ENCODE data around the gene FBXO24.

The FBXO24 gene

DNA sequence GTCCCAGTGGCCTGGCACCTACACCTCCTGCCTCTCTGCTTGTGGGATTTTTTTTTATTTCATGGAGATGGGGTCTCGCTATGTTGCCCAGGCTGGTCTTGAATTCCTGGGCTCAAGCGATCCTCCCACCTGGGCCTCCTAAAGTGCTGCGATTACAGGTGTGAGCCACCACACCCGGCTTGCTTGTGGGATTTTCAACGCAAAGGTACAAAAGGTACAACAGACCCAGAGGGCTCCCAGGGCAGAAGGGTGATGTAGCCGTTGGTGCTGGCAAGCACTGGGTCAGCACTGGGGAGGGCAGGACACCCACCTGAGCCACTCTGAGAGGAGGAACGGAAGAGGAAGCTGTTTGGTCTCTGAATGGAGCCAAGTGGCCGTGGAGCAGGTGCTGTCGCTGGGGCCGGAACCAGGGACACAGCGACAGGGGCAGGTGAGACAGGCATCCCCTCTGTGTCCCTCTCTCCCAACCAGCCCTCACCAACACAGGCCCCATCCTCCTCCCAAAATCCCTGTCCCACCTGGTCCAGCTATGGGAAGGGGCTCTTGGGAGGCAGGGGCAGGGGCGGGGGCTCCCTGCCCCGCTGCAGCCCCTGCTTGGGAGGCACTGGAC is 9.6 kb upstream of the FBXO24 start:
- no peak overlapping the region for H3K4me3 ChIP-seq (ENCODE audit: low read length)
- no peak for DNase-seq (ENCODE audit: low read depth)
- TF ChIP-seq, protein P1, sequence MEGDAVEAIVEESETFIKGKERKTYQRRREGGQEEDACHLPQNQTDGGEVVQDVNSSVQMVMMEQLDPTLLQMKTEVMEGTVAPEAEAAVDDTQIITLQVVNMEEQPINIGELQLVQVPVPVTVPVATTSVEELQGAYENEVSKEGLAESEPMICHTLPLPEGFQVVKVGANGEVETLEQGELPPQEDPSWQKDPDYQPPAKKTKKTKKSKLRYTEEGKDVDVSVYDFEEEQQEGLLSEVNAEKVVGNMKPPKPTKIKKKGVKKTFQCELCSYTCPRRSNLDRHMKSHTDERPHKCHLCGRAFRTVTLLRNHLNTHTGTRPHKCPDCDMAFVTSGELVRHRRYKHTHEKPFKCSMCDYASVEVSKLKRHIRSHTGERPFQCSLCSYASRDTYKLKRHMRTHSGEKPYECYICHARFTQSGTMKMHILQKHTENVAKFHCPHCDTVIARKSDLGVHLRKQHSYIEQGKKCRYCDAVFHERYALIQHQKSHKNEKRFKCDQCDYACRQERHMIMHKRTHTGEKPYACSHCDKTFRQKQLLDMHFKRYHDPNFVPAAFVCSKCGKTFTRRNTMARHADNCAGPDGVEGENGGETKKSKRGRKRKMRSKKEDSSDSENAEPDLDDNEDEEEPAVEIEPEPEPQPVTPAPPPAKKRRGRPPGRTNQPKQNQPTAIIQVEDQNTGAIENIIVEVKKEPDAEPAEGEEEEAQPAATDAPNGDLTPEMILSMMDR (IDR thresholded peaks at IDR 0.05; ENCODE audit: insufficient read depth, low read depth, low read length, missing control alignments): no peak

DNA sequence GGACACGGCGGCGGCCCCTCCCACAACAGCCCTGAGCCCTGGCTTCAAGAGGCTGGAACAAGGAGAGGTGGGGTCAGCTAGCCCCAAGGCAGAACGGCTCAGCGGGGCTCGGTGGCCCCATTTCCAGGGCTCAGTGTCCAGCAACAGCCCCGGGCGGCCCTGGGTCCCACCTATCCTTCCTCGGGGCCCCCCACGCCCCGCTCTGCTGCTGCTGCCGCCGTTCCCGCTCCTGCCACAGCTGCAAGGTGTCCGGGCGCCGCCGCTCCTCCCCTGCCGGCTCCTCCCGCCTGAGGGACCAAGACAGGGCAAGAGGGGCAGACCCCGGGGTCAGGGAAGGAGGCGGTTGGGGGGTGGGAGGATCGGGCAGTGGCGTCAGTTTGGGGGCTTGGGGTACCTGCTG is 9.0 kb upstream of the FBXO24 start:
- TF ChIP-seq, protein P1 (IDR thresholded peaks at IDR 0.05; ENCODE audit: insufficient read depth, low read depth, low read length, missing control alignments): no peak
- H3K4me3 ChIP-seq (ENCODE audit: low read length): no peak overlapping the region
- no peak for DNase-seq (ENCODE audit: low read depth)

DNA sequence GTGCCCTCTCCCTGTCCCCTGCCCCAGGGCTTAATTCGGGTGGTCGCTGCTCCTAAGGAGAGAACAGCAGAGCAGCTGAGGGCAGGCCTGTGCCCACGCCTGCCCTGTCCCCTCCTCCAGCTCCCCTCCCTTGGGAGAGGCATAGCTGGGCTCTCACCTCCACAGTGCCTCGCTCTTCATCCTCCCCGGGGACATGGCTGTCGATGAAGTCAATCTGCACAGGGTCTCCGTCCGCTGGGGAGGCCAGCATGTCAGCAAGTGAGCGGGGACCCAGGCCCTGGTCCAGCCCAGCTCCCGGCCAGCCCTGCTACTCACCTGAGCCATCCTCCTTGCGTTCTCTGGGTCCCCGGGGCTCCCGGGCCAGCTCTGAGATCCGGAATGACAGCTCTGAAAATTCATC is 8.6 kb upstream of the FBXO24 start:
- TF ChIP-seq, protein P1 (IDR thresholded peaks at IDR 0.05; ENCODE audit: insufficient read depth, low read depth, low read length, missing control alignments): no peak
- no peak overlapping the region for H3K4me3 ChIP-seq (ENCODE audit: low read length)
- DNase-seq (ENCODE audit: low read depth): no peak

DNA sequence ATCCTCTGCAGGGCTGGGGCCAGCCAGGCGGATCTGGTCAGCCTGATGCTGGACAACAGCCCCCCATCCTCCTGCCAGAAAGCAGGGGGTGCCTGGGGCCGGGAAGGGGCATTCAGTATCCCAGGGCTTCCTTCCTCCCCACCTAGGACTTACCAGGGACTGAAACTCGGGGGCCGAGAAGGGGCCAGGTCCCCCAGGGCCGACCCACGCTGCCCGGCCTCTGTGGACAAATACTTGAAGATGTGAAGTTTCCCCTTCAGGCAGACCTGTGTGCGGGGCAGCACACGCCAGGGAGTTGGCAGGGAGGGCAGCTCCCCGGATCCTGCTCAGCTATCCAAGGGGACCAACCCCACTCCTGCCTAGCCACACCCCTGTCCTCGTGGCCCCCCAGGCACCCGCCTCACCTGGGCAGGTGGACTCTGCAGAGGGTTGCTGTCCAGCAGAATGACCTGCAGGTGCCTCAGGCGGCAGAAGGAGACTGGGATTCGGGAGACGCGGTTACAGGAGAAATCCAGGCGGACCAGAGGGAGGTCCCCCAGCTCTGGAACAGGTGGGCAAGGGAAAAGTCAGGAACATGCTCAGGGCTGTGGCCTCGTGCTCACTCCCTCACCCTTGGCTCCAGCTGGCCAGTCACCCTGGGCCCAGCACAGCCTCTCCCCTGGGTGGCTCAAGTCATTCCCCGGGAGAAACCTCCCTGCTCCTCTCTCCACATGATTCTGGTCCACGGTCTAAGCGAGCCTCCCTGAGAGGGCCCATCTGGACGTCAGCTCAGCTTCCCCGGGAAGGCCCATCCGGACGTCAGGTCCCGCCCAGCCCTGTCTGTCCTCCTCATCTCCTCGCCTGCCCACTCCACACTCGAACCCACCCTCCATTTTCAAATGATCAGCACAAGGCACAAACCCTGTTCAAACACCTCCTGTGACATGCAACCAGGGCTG is 7.6 kb upstream of the FBXO24 start:
- no peak overlapping the region for H3K4me3 ChIP-seq (ENCODE audit: low read length)
- no peak for DNase-seq (ENCODE audit: low read depth)
- TF ChIP-seq, protein P1 (IDR thresholded peaks at IDR 0.05; ENCODE audit: insufficient read depth, low read depth, low read length, missing control alignments): no peak

DNA sequence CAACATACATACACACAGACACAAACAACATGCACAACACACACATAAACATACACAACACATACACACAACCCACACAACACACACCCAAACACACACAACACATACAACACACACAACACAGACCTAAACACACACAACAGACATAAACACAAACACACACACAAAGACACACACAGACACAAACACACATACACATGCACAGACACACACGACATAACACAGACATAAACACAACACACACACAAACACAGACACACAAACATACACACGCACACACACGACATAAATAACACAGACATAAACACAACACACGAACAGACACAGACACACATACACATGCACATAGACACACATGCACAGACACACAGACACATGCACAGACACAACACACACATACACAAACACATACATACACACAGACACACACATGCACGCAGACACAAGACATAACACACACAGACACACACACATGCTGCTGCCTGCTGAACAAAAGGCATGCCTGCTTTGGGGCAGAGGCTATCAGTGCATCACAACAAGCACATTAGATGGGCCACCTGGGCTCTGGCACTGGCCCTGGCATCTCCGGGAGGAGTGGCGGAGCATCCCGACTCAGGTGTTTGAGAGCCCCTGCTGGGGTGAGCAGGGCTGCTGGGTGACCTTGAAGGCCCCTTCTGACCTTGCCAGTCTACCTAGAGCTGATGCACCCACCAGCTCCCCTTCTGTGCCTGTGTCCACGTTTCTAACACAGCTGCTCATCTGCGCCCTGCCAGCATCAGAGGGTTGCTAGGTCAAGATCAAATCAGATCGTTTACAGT is 5.5 kb upstream of the FBXO24 start:
- TF ChIP-seq, protein P1 (IDR thresholded peaks at IDR 0.05; ENCODE audit: insufficient read depth, low read depth, low read length, missing control alignments): no peak
- no peak overlapping the region for H3K4me3 ChIP-seq (ENCODE audit: low read length)
- no peak for DNase-seq (ENCODE audit: low read depth)

DNA sequence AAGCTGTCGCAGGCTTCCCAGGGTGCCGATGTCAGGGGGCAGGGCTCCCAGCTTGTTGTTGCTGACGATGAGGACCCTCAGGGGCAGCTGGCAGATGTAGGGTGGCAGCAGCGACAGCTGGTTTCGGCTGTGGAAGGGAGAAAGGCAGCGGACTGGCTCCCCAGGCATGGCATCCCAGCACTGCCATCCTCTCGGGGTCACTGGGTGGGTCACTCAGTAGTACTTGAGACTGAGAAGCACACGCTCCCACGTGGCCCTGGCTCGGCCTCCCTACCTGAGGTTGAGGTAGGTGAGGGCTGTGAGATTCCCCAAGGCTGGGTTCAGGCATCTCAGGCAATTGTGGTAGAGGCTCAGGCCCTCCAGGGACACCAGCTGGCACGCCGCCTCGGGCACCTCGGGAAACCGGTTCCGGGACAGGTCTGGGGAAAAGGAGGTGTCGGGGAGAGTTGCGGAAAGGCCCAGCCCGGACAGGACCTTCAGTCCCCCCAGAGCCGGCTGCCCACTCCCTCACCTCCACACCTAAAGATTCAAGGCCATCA is 4.0 kb upstream of the FBXO24 start:
- H3K4me3 ChIP-seq (ENCODE audit: low read length): no peak overlapping the region
- DNase-seq (ENCODE audit: low read depth): peak; percentile 47
- TF ChIP-seq, protein P1 (IDR thresholded peaks at IDR 0.05; ENCODE audit: insufficient read depth, low read depth, low read length, missing control alignments): no peak
